ENCODE data around the gene BCL11B.
A peak's percentile ranks its signal among the peaks of the same experiment; 100 is the strongest.

BCL11B gene

DNA sequence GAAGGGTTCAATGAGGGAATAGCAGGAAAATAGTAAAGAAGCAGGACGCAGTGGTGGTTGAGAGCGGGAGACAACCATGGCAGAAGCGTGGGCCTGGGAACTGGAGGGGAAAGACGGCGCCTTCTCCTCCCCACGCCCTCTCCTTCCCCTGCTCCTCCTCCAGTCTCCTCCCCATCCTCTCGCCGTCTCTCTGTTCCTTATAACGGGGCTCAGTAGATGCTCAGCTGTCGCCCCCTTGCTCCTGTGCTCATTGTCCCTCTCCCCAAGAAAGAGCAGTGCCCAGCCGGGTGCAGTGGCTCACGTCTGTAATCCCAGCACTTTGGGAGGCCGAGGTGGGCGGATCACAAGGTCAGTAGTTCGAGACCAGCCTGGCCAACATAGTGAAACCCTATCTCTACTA, 142.0 kb downstream of the BCL11B start:
- DNase-seq, result peak; percentile 6

DNA sequence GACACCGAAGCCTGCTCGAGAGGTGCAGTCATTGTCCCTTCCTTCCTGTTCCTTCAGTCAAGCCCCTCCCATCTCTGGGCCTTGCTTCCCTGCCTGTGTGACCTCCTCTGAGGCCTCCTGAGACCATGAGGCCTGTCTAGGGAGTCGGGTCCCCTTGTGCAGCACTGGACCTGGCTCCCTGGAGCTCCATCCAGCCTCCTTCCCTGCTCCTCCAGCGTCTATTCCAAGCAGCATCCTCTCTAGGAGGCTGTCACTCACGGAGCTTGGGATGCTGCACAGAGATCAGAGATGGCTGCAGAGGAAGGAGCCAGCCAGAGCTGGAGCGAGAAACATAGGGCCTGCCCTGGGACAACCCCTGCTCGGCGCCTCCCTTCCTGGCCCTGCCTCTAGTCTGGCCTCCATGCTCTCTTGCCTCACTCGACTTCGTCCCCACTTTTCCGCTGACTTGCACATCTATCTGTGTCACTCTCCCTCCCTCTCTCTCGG, 142.7 kb downstream of the BCL11B start:
- peak; percentile 9 for DNase-seq

DNA sequence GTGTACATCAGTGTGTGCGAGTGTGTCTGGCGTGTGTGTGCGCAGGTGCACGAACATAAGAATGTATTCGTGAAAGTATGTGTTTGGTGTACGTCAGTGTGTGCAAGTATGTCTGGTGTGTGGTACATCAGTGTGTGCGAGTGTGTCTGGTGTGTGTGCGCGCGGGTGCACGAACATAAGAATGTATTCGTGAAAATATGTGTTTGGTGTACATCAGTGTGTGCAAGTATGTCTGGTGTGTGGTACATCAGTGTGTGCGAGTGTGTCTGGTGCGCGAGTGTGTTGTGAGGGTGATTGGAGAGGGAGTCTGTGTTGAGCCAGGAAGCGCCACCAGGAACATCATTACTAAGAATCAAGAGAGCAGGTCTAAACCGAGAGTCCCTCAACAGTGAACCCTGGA, 143.8 kb downstream of the BCL11B start:
- no peak for DNase-seq

DNA sequence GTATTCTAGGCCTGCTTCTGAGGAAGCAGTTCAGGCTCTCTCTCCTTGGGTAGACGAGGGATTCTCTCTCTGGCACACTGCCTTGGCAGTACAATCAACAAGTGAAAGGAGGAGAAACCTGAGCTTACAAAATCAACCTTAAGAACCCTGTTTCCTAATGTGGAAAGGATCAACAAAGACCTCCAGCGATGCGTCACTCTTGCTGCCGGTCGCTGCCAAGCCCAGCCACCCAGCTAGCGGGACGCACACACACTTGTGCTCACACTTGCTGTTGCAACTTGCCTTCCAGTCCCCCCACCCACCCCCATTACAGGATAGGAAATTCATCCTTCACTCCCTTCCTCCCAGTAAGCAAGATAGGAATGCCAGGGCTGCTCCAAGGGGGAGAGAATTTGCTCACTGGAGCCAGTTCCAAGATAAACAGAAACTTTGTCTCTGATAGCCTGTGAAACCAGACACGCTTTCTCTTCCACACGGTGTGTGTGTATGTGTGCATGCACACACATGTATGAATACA, 144.3 kb downstream of the BCL11B start:
- peak; percentile 20 for DNase-seq

DNA sequence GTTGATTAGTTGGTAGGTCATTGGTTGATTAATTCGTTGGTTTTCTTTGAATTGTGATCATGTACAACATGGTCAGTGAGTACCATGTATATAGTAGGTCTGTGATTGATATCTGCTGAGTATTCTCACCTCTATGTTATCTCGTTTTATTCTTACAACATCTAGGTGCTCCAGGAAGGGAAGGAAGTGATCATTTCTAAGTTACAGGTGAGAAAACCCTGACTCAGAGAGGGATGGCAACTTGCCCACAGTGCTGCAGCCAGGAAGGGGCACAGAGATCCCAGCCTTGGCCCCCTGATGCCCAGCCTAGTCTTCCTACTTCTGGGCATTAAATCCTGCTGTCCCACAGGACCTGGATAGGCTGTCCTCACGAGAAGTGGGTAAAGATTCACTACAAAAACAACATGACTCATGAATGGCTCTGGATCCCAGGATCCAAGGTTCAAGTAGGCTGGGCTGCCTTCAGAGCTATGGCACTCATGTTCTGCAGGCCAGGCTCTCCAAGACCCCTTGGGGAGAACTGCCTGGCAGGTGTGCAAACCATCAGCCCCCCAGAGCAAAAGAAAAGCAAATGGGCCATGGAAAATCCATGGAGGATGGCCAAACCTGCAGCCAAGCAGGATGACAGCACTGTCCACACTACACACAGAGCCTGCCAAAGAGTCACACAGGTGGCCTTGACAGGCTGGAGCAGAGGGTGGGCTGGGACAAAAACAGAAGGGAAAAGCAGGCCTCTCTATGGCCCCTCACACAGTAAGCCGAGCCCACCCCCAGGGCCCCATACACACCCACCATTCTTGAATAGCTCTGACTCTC, 146.2 kb downstream of the BCL11B start:
- no peak for DNase-seq

DNA sequence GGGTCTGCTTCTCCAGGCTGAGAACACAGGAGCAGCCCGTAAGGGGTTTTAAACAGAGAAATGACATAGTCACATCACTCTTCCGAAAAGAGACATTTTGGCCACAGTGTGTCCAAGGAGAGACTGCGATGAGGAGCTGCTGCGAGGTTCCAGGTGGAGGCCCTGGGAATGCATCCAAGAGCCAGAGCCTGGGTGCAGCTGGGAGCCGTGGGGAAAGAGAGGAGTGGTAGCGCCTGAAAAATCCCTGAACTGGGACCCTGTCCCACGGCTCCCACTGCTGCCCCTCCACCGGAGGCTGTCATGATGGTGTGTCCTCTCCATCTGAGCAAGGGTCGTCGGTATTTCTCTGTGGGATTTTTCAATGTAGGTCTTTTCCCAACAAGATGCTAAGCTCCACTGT, 146.9 kb downstream of the BCL11B start:
- no peak for DNase-seq

DNA sequence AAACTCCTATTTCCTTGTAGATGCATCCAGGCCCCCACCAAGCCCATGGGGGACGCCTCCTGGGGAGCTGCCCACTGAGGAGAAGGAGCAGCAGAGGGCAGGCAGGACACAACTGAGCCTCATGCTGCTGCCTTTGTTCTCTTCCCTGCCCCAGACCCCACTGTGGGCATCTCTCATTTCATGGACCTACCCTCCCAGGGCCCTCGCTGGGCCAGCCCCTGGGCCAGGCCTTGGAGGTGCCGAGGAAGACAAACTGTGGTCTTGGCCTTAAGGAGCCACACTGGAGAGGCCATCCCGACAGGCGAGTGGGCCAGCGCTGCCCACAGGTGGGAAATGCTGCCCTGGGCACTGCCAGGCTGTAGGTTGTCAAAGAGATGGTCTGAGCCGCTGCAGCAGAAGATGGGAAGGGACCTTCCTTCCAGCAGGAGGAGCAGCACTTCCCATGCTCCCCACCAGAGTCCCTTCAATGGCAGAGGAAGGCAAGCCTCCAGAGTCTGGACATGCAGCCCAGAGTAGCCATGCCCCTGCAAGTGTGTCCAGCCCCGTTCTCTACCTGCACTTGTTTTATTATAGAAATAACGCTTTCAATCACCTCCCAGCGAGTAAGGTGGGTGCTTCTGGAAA, 147.4 kb downstream of the BCL11B start:
- DNase-seq, result no peak

DNA sequence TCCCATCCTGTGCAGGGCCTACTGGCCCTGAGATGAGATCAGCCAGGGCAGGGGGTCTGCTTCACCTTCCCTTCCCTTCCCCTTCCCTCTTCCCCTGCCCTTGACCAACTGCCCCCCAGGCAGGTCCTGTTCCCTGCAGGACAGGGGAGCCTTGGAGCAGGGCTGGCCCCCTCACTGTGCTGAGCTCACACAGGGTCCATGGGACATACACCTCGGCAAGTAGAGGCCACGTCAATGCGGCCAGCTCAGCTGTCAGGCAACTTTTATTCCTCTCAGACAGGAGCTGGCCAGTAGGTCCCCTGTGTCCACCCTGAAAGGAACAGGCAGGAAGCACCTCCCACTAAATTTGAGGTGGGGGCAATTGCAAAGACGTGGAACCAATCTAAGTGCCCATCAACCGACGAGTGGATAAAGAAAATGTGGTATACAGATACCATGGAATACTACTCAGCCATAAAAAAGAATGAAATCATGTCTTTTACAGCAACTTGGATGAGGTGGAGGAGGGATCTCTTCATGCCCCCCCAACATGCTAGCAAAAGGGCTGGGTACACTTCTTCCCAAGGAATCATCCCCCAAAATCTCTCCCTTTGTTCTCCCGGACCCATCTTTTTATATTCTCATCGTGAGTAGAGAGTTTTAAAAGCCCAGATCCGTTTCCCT, 148.7 kb downstream of the BCL11B start:
- no peak for DNase-seq

DNA sequence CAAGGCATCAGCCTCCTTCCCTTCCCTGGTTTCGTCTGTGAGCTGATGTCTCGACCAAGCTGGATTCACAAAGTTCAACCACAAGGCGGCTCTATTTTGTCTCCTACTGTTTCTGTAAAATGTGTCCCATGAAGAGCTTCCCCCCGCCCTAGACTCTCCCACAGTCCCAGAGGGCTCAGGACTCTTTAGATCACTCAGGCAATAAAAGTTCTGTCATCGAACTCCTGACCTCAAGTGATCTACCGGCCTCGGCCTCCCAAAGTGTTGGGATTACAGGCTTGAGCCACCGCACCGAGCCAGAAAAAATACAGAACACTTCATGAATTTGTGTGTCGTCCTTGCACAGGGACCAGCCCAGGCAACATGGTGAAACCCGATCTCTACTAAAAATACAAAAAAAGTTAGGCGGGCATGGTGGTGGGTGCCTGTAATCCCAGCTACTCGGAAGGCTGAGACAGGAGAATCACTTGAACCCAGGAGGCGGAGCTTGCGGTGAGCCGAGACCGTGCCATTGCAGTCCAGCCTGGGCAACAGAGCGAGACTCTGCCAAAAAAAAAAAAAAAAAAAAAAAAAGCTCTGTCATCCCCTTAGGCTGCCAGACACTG, 149.4 kb downstream of the BCL11B start:
- DNase-seq, result no peak

DNA sequence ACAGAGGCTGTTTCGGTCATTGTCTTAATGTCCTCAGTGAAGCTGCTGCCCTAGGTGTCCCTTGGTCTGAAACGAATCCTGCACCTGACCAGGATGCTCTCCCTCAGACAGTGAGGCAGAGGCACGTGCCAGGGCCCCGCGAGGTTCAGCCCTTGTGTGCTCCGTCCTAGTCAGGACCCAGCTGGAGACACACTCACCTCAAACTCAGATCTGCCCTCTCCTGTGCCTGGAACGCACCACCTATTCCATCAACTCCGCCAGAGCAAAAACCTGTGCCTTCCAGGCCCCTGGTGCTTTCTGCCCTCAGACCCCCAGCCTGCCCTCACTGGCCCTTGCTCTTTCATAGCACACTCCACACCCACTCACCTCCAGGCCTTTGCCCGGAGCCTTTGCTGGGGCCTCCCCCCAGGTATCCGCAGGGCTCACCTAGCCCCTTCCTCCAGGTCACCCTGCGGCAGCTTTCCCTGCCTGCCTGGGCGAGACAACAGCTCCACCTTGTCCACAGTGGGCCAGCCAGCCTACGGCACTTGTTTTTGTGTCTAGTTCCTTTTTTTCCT, 150.6 kb downstream of the BCL11B start:
- no peak for DNase-seq

DNA sequence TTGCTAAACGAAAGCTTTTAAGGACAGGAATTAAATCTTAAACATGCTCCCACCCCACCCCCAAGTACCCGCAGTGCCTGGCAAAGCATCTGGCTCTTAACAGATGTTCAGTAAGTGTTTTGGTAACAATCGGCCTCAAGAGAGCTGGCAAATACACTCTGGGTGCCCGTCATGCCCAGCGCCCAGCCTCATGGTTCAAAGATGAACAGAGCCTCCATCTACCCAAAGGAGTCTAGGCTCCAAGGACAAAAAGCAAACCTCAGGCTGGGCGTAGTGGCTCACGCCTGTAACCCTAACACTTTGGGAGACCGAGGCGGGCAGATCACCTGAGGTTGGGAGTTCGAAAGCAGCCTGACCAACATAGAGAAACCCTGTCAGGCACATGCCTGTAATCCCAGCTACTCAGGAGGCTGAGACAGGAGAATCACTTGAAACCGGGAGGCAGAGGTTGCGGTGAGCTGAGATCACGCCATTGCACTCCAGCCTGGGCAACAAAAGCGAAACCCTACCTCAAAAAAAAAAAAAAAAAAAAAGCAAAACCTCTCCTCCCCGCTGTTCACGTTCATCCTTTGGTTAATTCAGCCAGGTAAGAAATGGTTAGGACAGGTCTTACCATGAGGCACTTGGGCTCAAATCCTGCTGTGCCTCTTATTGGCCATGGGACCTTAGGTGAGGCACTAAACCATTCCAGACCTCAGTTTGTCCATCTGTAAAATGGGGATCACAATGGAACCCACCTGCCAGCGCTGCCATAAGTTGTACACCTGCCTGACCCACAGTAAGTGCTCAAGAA, 151.3 kb downstream of the BCL11B start:
- DNase-seq, result no peak

DNA sequence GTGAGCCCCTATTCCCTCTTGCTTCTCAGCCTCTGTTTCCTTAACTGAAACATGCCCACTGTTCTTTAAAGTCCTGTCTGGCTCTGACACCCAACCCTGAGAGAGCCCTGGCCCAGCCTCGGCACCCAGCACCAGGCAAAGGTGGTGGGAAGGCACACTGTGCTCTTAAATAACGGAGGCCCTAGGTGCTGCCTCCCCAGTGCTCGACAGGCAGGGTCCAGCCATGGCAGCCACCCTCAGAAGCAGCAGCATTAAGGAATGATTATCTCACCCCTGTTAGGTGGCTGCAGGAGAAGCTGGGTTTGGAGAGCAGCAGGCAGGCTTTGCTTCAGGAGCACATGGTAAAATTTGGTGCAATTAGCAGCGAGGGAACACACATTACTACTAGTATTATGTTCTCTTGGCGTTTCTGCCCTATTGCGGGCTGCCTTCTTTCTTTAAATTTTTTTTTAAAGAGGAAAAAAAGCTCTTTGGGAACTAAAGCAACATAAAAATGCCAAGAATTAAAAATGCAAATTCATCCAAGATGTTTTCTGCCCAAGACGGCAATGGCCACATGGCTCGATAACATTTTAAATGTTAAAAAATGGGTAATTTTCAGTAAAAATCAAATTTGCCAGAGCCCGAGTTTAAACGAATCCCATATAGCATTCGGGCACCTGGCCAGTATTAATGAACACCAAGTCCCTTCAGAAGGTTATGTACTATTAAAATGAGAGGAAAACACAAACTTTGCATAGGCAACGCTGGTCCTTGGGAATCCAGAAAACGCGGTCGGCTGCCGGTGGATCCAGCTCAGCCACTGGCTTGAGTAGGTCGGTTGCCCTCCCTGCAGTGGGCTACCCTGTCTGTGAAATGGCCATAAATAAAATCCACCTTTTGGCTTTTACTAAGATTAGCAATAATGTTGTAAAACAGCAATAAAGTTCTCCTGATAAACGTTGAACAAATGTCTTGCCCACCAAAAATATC, 152.2 kb downstream of the BCL11B start:
- DNase-seq, result no peak
